SIG-M5 treated with dmso at 0.1 percent for 504 hours (cell line): Measurements from ENCODE around the gene SH2D3A.
"Not testable (repeated sequence)": the region's sequence is repeated elsewhere in the genome, so short reads cannot be mapped to it uniquely, and the experiment has no call there.

Experiments used
- DNase-seq: peaks from one replicate; lab custom pipeline; 2025; ENCODE audit not compliant: unreplicated experiment; lab: John Stamatoyannopoulos, UW

Gene SH2D3A

GRCh38 chr19:6790194-6791128 is 23.2 kb upstream of the SH2D3A start:
- DNase-seq, result no peak

- DNase-seq, result no peak
Measured at GRCh38 chr19:6788896-6789295, 21.7 kb upstream of the SH2D3A start.

GRCh38 chr19:6787393-6787792 is 20.2 kb upstream of the SH2D3A start:
- no peak for DNase-seq

- no peak for DNase-seq
Measured at GRCh38 chr19:6779206-6779605, 12.0 kb upstream of the SH2D3A start.

GRCh38 chr19:6778386-6778785 is 11.2 kb upstream of the SH2D3A start:
- DNase-seq, result no peak

GRCh38 chr19:6777434-6777833 is 10.2 kb upstream of the SH2D3A start:
- no peak for DNase-seq

GRCh38 chr19:6776999-6777398 is 9.8 kb upstream of the SH2D3A start:
- DNase-seq, result no peak

- DNase-seq, result not testable (repeated sequence)
Measured at GRCh38 chr19:6776045-6776444, 8.8 kb upstream of the SH2D3A start.

GRCh38 chr19:6774821-6775707 is 7.8 kb upstream of the SH2D3A start:
- DNase-seq, result peak; percentile 65

- DNase-seq, result peak; percentile 61
Measured at GRCh38 chr19:6773323-6773931, 6.2 kb upstream of the SH2D3A start.

GRCh38 chr19:6772866-6773322 is 5.7 kb upstream of the SH2D3A start:
- no peak for DNase-seq

GRCh38 chr19:6772028-6772865 is 5.0 kb upstream of the SH2D3A start, which contains the start of gene VAV1:
Gene VAV1, plus strand, starts transcription at chr19:6772708. Its CDS starts 100 bp downstream, at chr19:6772808.
- DNase-seq, result peak; percentile 89

- not testable (repeated sequence) for DNase-seq
Measured at GRCh38 chr19:6771648-6772027, 4.4 kb upstream of the SH2D3A start.

- peak; percentile 35 for DNase-seq
Measured at GRCh38 chr19:6769006-6769619, 1.9 kb upstream of the SH2D3A start.

GRCh38 chr19:6768236-6768785 is 1.1 kb upstream of the SH2D3A start:
- DNase-seq, result no peak

- DNase-seq, result no peak
Measured at GRCh38 chr19:6767081-6767356, 216 bp downstream of the SH2D3A start.

GRCh38 chr19:6766357-6767080 is 716 bp downstream of the SH2D3A start:
- no peak for DNase-seq

- DNase-seq, result peak; percentile 55
Measured at GRCh38 chr19:6765738-6766356, 1.4 kb downstream of the SH2D3A start.
